PC-9 (cell line): ENCODE data around the gene GPC5. TPM values are rescaled to one million over a fixed set of nuclear protein-coding genes. Genes with fewer than 3 reads are reported as not detected.

Source experiments
- BruUV-seq: library from RNA; stranded (reverse); fragments of 400-500 nt; replicated peaks from 2 replicates; lab custom pipeline; 2021; lab: Mats Ljungman, UMichigan
- CTCF ChIA-PET: fragments of 300-600 bp; sonication (Branson Sonifier 250); formaldehyde crosslinking; loops from one replicate; lab custom pipeline; 2022; ENCODE audit warnings: antibody characterized with exemption; lab: Charles Lee
- POLR2A ChIA-PET: fragments of 300-600 bp; sonication (Branson Sonifier 250); formaldehyde crosslinking; loops from one replicate; lab custom pipeline; 2022; ENCODE audit warnings: antibody characterized with exemption; ENCODE audit not compliant: unreplicated experiment; lab: Charles Lee
- DNase-seq, 2 experiments: peaks; one replicate each; pipeline versions ENCODE4 v3.0.0 to v3.0.0-alpha.2; 2015 to 2022; ENCODE audit warnings: mixed read lengths in 1 of 2
- H2AFZ ChIP-seq: fragments of 200-600 bp; sonication (generic); 2 replicates; pipeline ENCODE4 v1.8.1; 2017; ENCODE audit warnings: antibody characterized with exemption
- H3F3A ChIP-seq: fragments of 200-600 bp; sonication (generic); 2 replicates; pipeline ENCODE4 v1.8.1; 2017; ENCODE audit warnings: antibody characterized with exemption, mild to moderate bottlenecking, low read depth; ENCODE audit not compliant: insufficient read depth
- H3K27ac ChIP-seq: fragments of 200-600 bp; sonication (generic); 2 replicates; pipeline ENCODE4 v1.6.1; 2016; ENCODE audit warnings: mixed run types
- H3K27me3 ChIP-seq: fragments of 200-600 bp; sonication (generic); 2 replicates; pipeline ENCODE4 v1.6.1; 2016; ENCODE audit warnings: low read depth, mixed run types; ENCODE audit not compliant: insufficient read depth
- H3K36me3 ChIP-seq: fragments of 200-600 bp; sonication (generic); 2 replicates; pipeline ENCODE4 v1.6.1; 2016; ENCODE audit warnings: low read depth, mixed run types
- H3K4me1 ChIP-seq: fragments of 200-600 bp; sonication (generic); replicated peaks from 2 replicates; pipeline ENCODE4 v1.6.1; 2016; ENCODE audit warnings: mixed run types; ENCODE audit not compliant: insufficient read depth
- H3K4me2 ChIP-seq: fragments of 200-600 bp; sonication (generic); 2 replicates; pipeline ENCODE4 v1.6.1; 2017; ENCODE audit warnings: mixed run types
- H3K4me3 ChIP-seq: fragments of 200-600 bp; sonication (generic); 2 replicates; pipeline ENCODE4 v1.6.1; 2016; ENCODE audit warnings: mixed run types
- H3K79me2 ChIP-seq: fragments of 200-600 bp; sonication (generic); 2 replicates; pipeline ENCODE4 v1.6.1; 2017; ENCODE audit warnings: low read depth, mixed run types
- H3K9me2 ChIP-seq: fragments of 200-600 bp; sonication (generic); 2 replicates; pipeline ENCODE4 v1.8.1; 2017; ENCODE audit warnings: mild to moderate bottlenecking; ENCODE audit not compliant: insufficient read depth
- H3K9me3 ChIP-seq: fragments of 200-600 bp; sonication (generic); 2 replicates; pipeline ENCODE4 v1.8.1; 2016; ENCODE audit warnings: low read depth; ENCODE audit not compliant: insufficient read depth
- H4K20me1 ChIP-seq: fragments of 200-600 bp; sonication (generic); 2 replicates; pipeline ENCODE4 v1.8.1; 2017; ENCODE audit not compliant: insufficient read depth
- EZH2 ChIP-seq: fragments of 200-600 bp; sonication (generic); IDR thresholded peaks from 2 replicates; pipeline ENCODE4 v1.8.0; 2017; ENCODE audit warnings: antibody characterized with exemption, low read depth
- intact Hi-C: fragments of 100-400 bp; cut with micrococcal nuclease; formaldehyde crosslinking; loops from one replicate; pipeline ENCODE4 v1.10.0; 2022; ENCODE audit not compliant: unreplicated experiment
- total RNA-seq: library from RNA; stranded (reverse); gene quantifications from 2 replicates; pipeline ENCODE4 v1.2.3, GENCODE V29; 2021
- TF ChIP-seq, protein P1 (sequence below): fragments of 200-600 bp; sonication (generic); conservative IDR thresholded peaks from 2 replicates; pipeline ENCODE4 v1.6.1; 2017; ENCODE audit warnings: mixed run types, antibody characterized with exemption, mild to moderate bottlenecking, moderate library complexity

Gene GPC5
- total RNA-seq, 1 experiment from 2014 or later = not detected

DNA sequence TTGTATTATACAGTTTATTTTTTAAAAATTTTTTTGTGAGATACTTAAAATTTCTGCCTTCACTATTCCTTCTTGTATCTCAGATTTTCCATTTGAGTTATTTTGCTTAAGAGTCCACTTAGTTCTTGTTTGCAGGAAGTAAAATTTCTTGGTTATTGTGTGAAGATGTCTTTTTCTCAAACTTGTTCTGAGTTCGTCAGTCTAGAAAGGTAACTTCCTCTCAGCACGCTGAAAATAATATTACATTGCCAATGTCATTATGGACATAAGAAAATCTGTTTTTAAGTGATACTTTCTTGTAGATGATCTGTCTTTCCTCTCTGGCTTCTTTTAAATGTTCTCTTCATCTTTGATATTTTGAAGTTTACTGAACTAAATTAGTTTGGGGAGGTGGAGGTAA is 1096.5 kb downstream of the GPC5 start:
- Histone ChIP-seq H2AFZ (no peak overlapping the region), H3K27ac (no peak overlapping the region), H3K4me1 (no peaks in the 10 kb centered on the region), H3K27me3 (no peaks in the 10 kb centered on the region), H3F3A (no peaks in the 10 kb centered on the region), H3K4me3 (no peak overlapping the region), H3K9me3 (no peaks in the 10 kb centered on the region), H3K36me3 (no peaks in the 10 kb centered on the region), H3K4me2 (no peak overlapping the region), H4K20me1 (no peaks in the 10 kb centered on the region), H3K9me2 (no peaks in the 10 kb centered on the region), H3K79me2 (no peaks in the 10 kb centered on the region)
- POLR2A ChIA-PET = no interaction called here
- BruUV-seq = no TSS peak
- no peak for DNase-seq
- CTCF ChIA-PET = no interaction called here
- TF ChIP-seq, protein P1, sequence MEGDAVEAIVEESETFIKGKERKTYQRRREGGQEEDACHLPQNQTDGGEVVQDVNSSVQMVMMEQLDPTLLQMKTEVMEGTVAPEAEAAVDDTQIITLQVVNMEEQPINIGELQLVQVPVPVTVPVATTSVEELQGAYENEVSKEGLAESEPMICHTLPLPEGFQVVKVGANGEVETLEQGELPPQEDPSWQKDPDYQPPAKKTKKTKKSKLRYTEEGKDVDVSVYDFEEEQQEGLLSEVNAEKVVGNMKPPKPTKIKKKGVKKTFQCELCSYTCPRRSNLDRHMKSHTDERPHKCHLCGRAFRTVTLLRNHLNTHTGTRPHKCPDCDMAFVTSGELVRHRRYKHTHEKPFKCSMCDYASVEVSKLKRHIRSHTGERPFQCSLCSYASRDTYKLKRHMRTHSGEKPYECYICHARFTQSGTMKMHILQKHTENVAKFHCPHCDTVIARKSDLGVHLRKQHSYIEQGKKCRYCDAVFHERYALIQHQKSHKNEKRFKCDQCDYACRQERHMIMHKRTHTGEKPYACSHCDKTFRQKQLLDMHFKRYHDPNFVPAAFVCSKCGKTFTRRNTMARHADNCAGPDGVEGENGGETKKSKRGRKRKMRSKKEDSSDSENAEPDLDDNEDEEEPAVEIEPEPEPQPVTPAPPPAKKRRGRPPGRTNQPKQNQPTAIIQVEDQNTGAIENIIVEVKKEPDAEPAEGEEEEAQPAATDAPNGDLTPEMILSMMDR = no peak
- no peak for TF ChIP-seq EZH2
- intact Hi-C loops = no loop called here

- DNase-seq = no peak
- Histone ChIP-seq H3K4me2 (no peak overlapping the region), H3F3A (no peaks in the 10 kb centered on the region), H3K79me2 (no peaks in the 10 kb centered on the region), H4K20me1 (no peaks in the 10 kb centered on the region), H3K27me3 (no peaks in the 10 kb centered on the region), H3K27ac (no peak overlapping the region), H3K4me1 (no peaks in the 10 kb centered on the region), H3K36me3 (no peaks in the 10 kb centered on the region), H3K4me3 (no peak overlapping the region), H3K9me2 (no peaks in the 10 kb centered on the region), H3K9me3 (no peaks in the 10 kb centered on the region), H2AFZ (no peak overlapping the region)
- ChIA-PET POLR2A (no interaction called here), CTCF (no interaction called here)
- BruUV-seq = no TSS peak
- intact Hi-C loops = no loop called here
- TF ChIP-seq EZH2 = no peak
- TF ChIP-seq, protein P1 = no peak
Measured at GRCh38 chr13:92500192-92500591, 1101.8 kb downstream of the GPC5 start.

DNA sequence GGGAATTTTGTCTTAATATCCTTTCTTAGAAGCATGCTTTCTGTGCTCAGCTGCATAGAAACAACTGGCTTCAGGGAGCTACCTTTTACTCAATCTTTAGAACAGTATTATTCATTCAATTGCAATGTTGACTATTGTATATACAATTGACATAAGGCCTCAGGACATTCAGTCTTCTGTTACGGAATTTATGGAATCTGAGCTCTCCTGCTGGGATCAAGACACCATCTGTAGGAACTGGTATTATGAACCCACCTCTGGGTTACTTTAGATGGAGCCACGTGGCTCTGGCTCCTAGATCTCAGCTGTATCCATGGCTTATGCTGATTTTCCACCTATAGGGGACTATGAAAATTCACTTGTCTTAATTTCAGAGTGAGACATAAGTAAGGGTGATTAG is 1112.0 kb downstream of the GPC5 start:
- DNase-seq = no peak
- CTCF ChIA-PET = no interaction called here
- no peak overlapping the region for H3K27ac ChIP-seq
- no peaks in the 10 kb centered on the region for H3K79me2 ChIP-seq
- no peak for TF ChIP-seq EZH2
- TF ChIP-seq, protein P1 = no peak
- no peaks in the 10 kb centered on the region for H3F3A ChIP-seq
- intact Hi-C loops = no loop called here
- BruUV-seq = no TSS peak
- no peaks in the 10 kb centered on the region for H3K27me3 ChIP-seq
- H2AFZ ChIP-seq = no peak overlapping the region
- no peak overlapping the region for H3K4me3 ChIP-seq
- POLR2A ChIA-PET = no interaction called here
- H3K9me2 ChIP-seq = no peaks in the 10 kb centered on the region
- no peaks in the 10 kb centered on the region for H3K9me3 ChIP-seq
- H3K4me1 ChIP-seq = no peaks in the 10 kb centered on the region
- no peaks in the 10 kb centered on the region for H4K20me1 ChIP-seq
- H3K36me3 ChIP-seq = no peaks in the 10 kb centered on the region
- H3K4me2 ChIP-seq = no peak overlapping the region
